Mucosa of descending colon (tissue), 3 donors: Measurements from ENCODE around the gene CDON. TPM values are rescaled to one million over a fixed set of nuclear protein-coding genes. Genes with fewer than 3 reads are reported as not detected.

ENCODE experiments used
- ATAC-seq: fragments of 200-7000 bp; cut with Tn5 transposase; one replicate; pipeline ENCODE4 v1.9.1; 2020; ENCODE audit warnings: mild to moderate bottlenecking, moderate library complexity
- DNase-seq, 3 donors: peaks; one replicate each; pipeline ENCODE4 v3.0.0-alpha.2; 2020
- H3K36me3 ChIP-seq: fragments of 200-600 bp; one replicate; pipeline ENCODE4 v1.8.0; 2021; ENCODE audit warnings: low read depth, mild to moderate bottlenecking
- H3K4me1 ChIP-seq: fragments of 200-600 bp; one replicate; pipeline ENCODE4 v1.8.0; 2021; ENCODE audit warnings: low read depth, mild to moderate bottlenecking
- H3K4me3 ChIP-seq: fragments of 200-600 bp; one replicate; pipeline ENCODE4 v1.8.0; 2021; ENCODE audit warnings: mild to moderate bottlenecking
- H3K9me3 ChIP-seq: fragments of 200-600 bp; one replicate; pipeline ENCODE4 v1.8.0; 2021; ENCODE audit warnings: mild to moderate bottlenecking
- intact Hi-C, 2 donors: fragments of 100-400 bp; cut with DNase I in 1 of 2; cut with micrococcal nuclease in 1 of 2; formaldehyde crosslinking; loops; one replicate each; pipeline versions ENCODE4 v1.11.0 to v1.11.1; 2022; cut with DNase I, micrococcal nuclease
- total RNA-seq, 3 donors: library from RNA; stranded (reverse); fragmentation: NEBNext Ultra II Directional in 2 of 3; extraction: Animal tissue kit (Norgen Biotek cat#: 25700) in 2 of 3; gene quantifications; one replicate each; pipeline versions ENCODE4 v1.2.1 to v1.2.4, GENCODE V29; 2021 to 2023
- TF ChIP-seq, protein P1 (sequence below): fragments of 200-600 bp; IDR thresholded peaks from one replicate; pipeline ENCODE4 v1.8.0; 2022; ENCODE audit warnings: antibody characterized with exemption, mild to moderate bottlenecking
- donor health status: DM: no; HTN: no; CAD: no; lungs with moderate emphysema.
- donor health status: DM: no; HTN: no; CAD: no.
- donor health status: DM: no; HTN: yes; CAD: no.

Gene CDON
- total RNA-seq, 3 donors from 2014 or later: 3.8 to 91.6 (median 6.6) TPM

DNA sequence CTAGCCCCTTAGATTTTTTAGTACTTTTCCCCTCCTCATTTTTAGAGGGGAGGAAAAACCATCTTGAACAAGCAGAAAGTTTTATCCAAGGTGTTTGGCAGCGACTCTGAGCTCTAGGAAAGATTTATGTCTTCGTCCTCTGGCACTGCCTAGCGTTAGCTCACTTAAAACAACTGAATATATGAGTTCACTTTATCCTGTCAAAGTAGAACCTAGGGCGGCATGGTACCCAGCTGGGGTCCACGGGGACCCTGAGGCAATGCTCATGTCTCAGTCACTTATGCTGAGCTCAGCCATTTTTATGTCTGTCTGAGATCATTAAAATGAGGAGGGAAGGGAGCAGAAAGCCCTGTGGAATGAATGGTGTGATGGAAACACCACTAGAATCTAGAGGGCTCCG, 131.0 kb downstream of the CDON start:
- Histone ChIP-seq H3K4me1 (no peaks in the 10 kb centered on the region), H3K36me3 (no peaks in the 10 kb centered on the region), H3K4me3 (no peak overlapping the region), H3K9me3 (no peaks in the 10 kb centered on the region)
- TF ChIP-seq, protein P1, sequence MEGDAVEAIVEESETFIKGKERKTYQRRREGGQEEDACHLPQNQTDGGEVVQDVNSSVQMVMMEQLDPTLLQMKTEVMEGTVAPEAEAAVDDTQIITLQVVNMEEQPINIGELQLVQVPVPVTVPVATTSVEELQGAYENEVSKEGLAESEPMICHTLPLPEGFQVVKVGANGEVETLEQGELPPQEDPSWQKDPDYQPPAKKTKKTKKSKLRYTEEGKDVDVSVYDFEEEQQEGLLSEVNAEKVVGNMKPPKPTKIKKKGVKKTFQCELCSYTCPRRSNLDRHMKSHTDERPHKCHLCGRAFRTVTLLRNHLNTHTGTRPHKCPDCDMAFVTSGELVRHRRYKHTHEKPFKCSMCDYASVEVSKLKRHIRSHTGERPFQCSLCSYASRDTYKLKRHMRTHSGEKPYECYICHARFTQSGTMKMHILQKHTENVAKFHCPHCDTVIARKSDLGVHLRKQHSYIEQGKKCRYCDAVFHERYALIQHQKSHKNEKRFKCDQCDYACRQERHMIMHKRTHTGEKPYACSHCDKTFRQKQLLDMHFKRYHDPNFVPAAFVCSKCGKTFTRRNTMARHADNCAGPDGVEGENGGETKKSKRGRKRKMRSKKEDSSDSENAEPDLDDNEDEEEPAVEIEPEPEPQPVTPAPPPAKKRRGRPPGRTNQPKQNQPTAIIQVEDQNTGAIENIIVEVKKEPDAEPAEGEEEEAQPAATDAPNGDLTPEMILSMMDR: no peak
- intact Hi-C loops: no loop called here
- ATAC-seq: no peak
- no peak for DNase-seq

DNA sequence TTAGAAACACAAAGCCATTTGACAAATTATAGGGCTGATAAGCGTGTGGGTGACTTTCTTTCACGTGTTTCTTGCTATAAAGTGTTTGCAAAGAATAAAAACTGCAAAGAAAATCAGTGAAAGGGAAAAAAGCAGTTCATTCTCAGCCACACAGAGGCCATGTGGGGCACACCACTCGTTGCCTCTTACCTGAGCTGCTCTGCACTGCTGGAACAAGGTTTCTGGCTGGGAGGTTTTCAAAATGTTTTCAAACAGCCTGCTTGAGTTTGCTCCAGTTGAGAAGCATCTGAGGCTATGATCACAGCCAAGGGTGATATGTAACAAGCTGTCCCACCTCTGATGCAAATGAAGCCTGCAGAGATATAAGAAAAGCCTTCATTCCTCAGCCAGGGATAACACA, 131.6 kb downstream of the CDON start:
- ATAC-seq (no peak), DNase-seq (no peak)
- Histone ChIP-seq H3K36me3 (no peaks in the 10 kb centered on the region), H3K9me3 (no peaks in the 10 kb centered on the region), H3K4me1 (no peaks in the 10 kb centered on the region), H3K4me3 (no peak overlapping the region)
- intact Hi-C loops: no loop called here
- TF ChIP-seq, protein P1: no peak

DNA sequence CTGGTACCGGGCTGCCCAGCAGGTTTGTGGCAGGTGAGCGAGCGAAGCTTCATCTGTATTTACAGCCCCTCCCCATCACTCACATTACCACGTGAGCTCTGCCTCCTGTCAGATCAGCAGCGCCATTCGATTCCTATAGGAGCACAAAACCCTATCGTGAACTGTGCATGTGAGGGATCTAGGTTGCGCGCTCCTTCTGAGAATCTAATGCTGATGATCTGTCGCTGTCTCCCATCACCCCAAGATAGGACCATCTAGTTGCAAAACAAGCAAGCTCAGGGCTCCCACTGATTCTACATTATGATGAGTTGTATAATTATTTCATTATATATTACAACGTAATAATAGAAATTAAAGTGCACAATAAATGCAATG, 132.6 kb downstream of the CDON start:
- intact Hi-C loops: no loop called here
- TF ChIP-seq, protein P1: no peak
- Histone ChIP-seq H3K36me3 (no peaks in the 10 kb centered on the region), H3K4me3 (no peak overlapping the region), H3K9me3 (no peaks in the 10 kb centered on the region), H3K4me1 (no peaks in the 10 kb centered on the region)
- ATAC-seq: no peak
- no peak for DNase-seq

DNA sequence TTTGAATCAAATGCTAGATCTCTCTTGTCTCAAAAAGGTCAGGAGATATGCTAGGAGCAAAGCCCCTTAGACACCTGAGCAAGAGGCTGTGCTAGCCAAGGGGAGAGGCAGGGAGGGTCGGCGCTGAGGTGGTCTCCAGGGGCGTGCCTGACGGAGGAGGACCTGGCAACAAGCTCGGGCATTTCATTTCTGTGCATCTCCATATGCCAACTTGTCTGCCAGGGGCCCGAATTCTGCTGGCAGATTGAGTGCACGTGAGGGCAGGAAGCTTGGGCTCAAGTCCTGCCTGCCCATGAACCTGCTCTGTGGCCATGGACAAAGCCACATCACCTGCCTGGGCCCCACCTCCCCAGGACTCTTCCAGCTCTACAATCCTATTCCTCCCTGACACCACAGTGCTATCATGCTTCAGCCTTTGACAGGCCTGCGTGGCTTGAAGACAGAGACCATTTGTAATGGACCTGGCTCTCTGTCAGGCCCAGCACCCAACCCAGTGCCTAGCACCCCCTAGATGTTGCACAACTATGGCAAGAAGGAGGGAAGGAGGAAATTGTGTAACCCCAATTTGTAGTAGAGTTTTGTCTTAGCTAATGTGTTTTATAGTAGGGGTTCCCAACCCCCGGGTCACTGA, 133.1 kb downstream of the CDON start:
- TF ChIP-seq, protein P1: no peak
- H3K4me1 ChIP-seq: peaks cover 3% of the 10 kb centered on the region
- no peaks in the 10 kb centered on the region for H3K9me3 ChIP-seq
- H3K36me3 ChIP-seq: no peaks in the 10 kb centered on the region
- intact Hi-C loops: no loop called here
- DNase-seq: no peak
- ATAC-seq: no peak
- no peak overlapping the region for H3K4me3 ChIP-seq

DNA sequence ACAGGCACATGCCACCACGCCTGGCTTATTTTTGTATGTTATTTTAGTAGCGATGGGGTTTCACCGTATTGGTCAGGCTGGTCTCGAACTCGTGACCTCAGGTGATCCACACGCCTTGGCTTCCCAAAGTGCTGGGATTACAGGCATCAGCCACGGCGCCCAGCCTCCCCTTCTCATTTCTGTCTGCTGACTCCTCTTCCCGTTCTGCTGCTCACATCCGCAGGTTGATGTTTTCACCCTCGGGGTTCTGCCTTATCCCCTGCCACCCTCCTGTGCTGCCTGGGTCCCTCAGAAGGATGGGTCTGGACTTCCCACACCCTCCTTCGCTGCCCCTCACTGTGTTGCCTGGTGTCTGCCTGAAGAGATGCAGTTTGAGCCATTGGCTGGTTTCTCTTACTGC, 136.0 kb downstream of the CDON start:
- no peak for DNase-seq
- Histone ChIP-seq H3K36me3 (no peaks in the 10 kb centered on the region), H3K4me3 (no peak overlapping the region), H3K4me1 (peaks cover 4% of the 10 kb centered on the region), H3K9me3 (no peaks in the 10 kb centered on the region)
- intact Hi-C loops: no loop called here
- TF ChIP-seq, protein P1: no peak
- no peak for ATAC-seq

DNA sequence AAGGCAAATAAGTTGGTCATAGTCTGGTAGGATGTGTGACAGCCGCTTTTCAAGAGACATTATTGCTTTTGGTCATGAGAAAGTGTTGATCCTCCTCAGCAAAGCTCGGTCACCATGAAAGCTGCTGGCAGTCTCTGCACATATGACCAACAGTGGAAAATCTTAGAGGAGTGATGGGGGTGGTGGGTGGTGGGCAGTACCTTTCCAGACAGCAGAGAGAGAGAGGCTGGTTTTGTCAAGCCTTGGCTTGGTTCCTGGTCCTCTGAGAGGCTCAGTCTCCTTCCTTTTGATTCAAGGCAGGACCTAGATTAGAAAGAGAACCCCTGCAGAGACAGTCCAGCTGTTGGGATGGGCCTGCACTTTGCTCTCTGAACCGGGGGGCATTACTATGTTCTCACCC, 136.9 kb downstream of the CDON start:
- ATAC-seq (no peak), DNase-seq (no peak)
- Histone ChIP-seq H3K36me3 (no peaks in the 10 kb centered on the region), H3K4me1 (peaks cover 7% of the 10 kb centered on the region), H3K4me3 (no peak overlapping the region), H3K9me3 (no peaks in the 10 kb centered on the region)
- intact Hi-C loops: no loop called here
- TF ChIP-seq, protein P1: no peak
